MCF 10A (cell line): ENCODE results near the gene KANK2. TPM values are rescaled to one million over a fixed set of nuclear protein-coding genes. Genes with fewer than 3 reads are reported as not detected.

Experiments
- BruUV-seq: library from RNA; stranded (reverse); fragments of 400-500 nt; replicated peaks from 2 replicates; lab custom pipeline; 2021; lab: Mats Ljungman, UMichigan
- CTCF ChIA-PET: fragments of 300-600 bp; sonication (Branson Sonifier 250); formaldehyde crosslinking; extraction: SDS; loops from one replicate; lab custom pipeline; 2021; ENCODE audit warnings: antibody characterized with exemption, inconsistent platforms; lab: Yijun Ruan, JAX
- POLR2A ChIA-PET: fragments of 300-600, 350-650 bp; sonication (Branson Sonifier 250); formaldehyde crosslinking; extraction: SDS; loops from one replicate; lab custom pipeline; 2020; ENCODE audit warnings: antibody characterized with exemption, inconsistent platforms; lab: Yijun Ruan, JAX
- DNase-seq: peaks from one replicate; pipeline ENCODE4 v3.0.0-alpha.2; 2018; ENCODE audit not compliant: unreplicated experiment
- H3K27ac Mint-ChIP-seq: one replicate; pipeline ENCODE4 v1.8.0; 2022; ENCODE audit warnings: mild to moderate bottlenecking, low read depth, mixed read lengths; ENCODE audit not compliant: unreplicated experiment
- H3K27me3 Mint-ChIP-seq: one replicate; pipeline ENCODE4 v1.8.0; 2022; ENCODE audit warnings: mixed read lengths; ENCODE audit not compliant: insufficient read depth, unreplicated experiment
- H3K36me3 Mint-ChIP-seq: one replicate; pipeline ENCODE4 v1.8.0; 2022; ENCODE audit warnings: mild to moderate bottlenecking, moderate library complexity, mixed read lengths; ENCODE audit not compliant: insufficient read depth, unreplicated experiment
- H3K4me1 Mint-ChIP-seq: one replicate; pipeline ENCODE4 v1.8.0; 2022; ENCODE audit warnings: mixed read lengths; ENCODE audit not compliant: insufficient read depth, unreplicated experiment
- H3K4me3 Mint-ChIP-seq: one replicate; pipeline ENCODE4 v1.8.0; 2022; ENCODE audit warnings: mild to moderate bottlenecking, moderate library complexity, mixed read lengths; ENCODE audit not compliant: unreplicated experiment
- H3K9me3 Mint-ChIP-seq: one replicate; pipeline ENCODE4 v1.8.0; 2022; ENCODE audit warnings: mixed read lengths; ENCODE audit not compliant: unreplicated experiment
- CTCF ChIP-seq: fragments of 200-600 bp; IDR thresholded peaks from one replicate; pipeline ENCODE4 v1.8.0; 2022; ENCODE audit warnings: antibody characterized with exemption, mild to moderate bottlenecking; ENCODE audit not compliant: unreplicated experiment
- intact Hi-C: fragments of 100-400 bp; cut with micrococcal nuclease; formaldehyde crosslinking; loops from 2 replicates; pipeline ENCODE4 v1.14.1; 2022
- total RNA-seq: library from RNA; stranded (reverse); gene quantifications from 2 replicates; pipeline ENCODE4 v1.2.3, GENCODE V29; 2022

The KANK2 gene
- total RNA-seq, 1 experiment from 2014 or later = 29.2 TPM

- intact Hi-C loops = no loop called here
- POLR2A ChIA-PET = interaction anchor here (0.9 to 1.2 kb wide), 4 partner anchors 23 to 103 kb away, joined by 3 read pairs; partner anchors contain the start of genes LDLR and SPC24
- no peak overlapping the region for H3K27ac Mint-ChIP-seq
- TF ChIP-seq CTCF = no peak
- no peak for DNase-seq
- no peaks in the 10 kb centered on the region for H3K27me3 Mint-ChIP-seq
- peaks cover 55% of the 10 kb centered on the region for H3K36me3 Mint-ChIP-seq
- H3K9me3 Mint-ChIP-seq = no peaks in the 10 kb centered on the region
- no peak overlapping the region for H3K4me3 Mint-ChIP-seq
- BruUV-seq = no TSS peak
- H3K4me1 Mint-ChIP-seq = peaks cover 17% of the 10 kb centered on the region
- CTCF ChIA-PET = interaction anchor here (0.7 to 1.0 kb wide), 2 partner anchors 13 to 18 kb away, joined by 3 to 9 read pairs; no protein-coding TSS in a partner anchor
These were observed 5.4 kb downstream of the KANK2 start for GRCh38 chr19:11191934-11192333.

GRCh38 chr19:11191273-11191755, 6.0 kb downstream of the KANK2 start:
- POLR2A ChIA-PET = interaction anchor here (0.7 to 3.4 kb wide), 5 partner anchors 23 to 53 kb away, joined by 3 to 16 read pairs (median 3); no protein-coding TSS in a partner anchor
- Mint-ChIP-seq H3K4me1 (peaks cover 13% of the 10 kb centered on the region), H3K9me3 (no peaks in the 10 kb centered on the region), H3K4me3 (no peak overlapping the region), H3K36me3 (peaks cover 61% of the 10 kb centered on the region), H3K27me3 (no peaks in the 10 kb centered on the region), H3K27ac (no peak overlapping the region)
- CTCF ChIA-PET = interaction anchor here (0.6 to 2.1 kb wide), 3 partner anchors 13 to 292 kb away, joined by 6 to 14 read pairs (median 9); no protein-coding TSS in a partner anchor
- DNase-seq = peak; percentile 54
- intact Hi-C loops = no loop called here
- TF ChIP-seq CTCF = no peak
- no TSS peak for BruUV-seq

- POLR2A ChIA-PET = interaction anchor here (0.7 to 3.4 kb wide), 7 partner anchors 8 to 52 kb away, joined by 3 to 16 read pairs (median 7); partner anchors contain the start of gene SPC24
- no peak for DNase-seq
- no peak for TF ChIP-seq CTCF
- H3K27ac Mint-ChIP-seq = peak overlapping the region; percentile 20
- no peaks in the 10 kb centered on the region for H3K27me3 Mint-ChIP-seq
- no peaks in the 10 kb centered on the region for H3K9me3 Mint-ChIP-seq
- peaks cover 70% of the 10 kb centered on the region for H3K36me3 Mint-ChIP-seq
- peak overlapping the region; percentile 7 for H3K4me3 Mint-ChIP-seq
- CTCF ChIA-PET = interaction anchor here (0.6 to 2.1 kb wide), 4 partner anchors 51 to 154 kb away, joined by 3 to 14 read pairs (median 4); partner anchors contain the start of gene DOCK6
- peaks cover 8% of the 10 kb centered on the region for H3K4me1 Mint-ChIP-seq
- no TSS peak for BruUV-seq
- intact Hi-C loops = no loop called here
These were observed 6.8 kb downstream of the KANK2 start for GRCh38 chr19:11190501-11190900.

GRCh38 chr19:11187441-11187840, 9.9 kb downstream of the KANK2 start:
- no peaks in the 10 kb centered on the region for H3K27me3 Mint-ChIP-seq
- CTCF ChIA-PET = interaction anchor here (0.6 to 2.8 kb wide), 3 partner anchors 9 to 19 kb away, joined by 4 to 10 read pairs (median 4); no protein-coding TSS in a partner anchor
- H3K4me3 Mint-ChIP-seq = no peak overlapping the region
- H3K36me3 Mint-ChIP-seq = peaks cover 88% of the 10 kb centered on the region
- peaks cover 6% of the 10 kb centered on the region for H3K4me1 Mint-ChIP-seq
- intact Hi-C loops = no loop called here
- BruUV-seq = no TSS peak
- no peak for TF ChIP-seq CTCF
- no peak for DNase-seq
- no peaks in the 10 kb centered on the region for H3K9me3 Mint-ChIP-seq
- POLR2A ChIA-PET = no interaction called here
- peak overlapping the region; percentile 49 for H3K27ac Mint-ChIP-seq
